Fibroblast of skin of scalp (primary cell): ENCODE data around the gene ZGLP1.
A peak's percentile ranks its signal among the peaks of the same experiment; 100 is the strongest.
"Not testable (repeated sequence)": the region's sequence is repeated elsewhere in the genome, so short reads cannot be mapped to it uniquely, and the experiment has no call there.

Experiments
- DNase-seq: peaks from one replicate; pipeline ENCODE4 v3.0.0-alpha.2; 2013

Gene ZGLP1

GRCh38 chr19:10293637-10294367 is 15.8 kb downstream of the ZGLP1 start:
- no peak for DNase-seq

- DNase-seq: no peak
These were observed 16.6 kb downstream of the ZGLP1 start for GRCh38 chr19:10292789-10293636.

DNA sequence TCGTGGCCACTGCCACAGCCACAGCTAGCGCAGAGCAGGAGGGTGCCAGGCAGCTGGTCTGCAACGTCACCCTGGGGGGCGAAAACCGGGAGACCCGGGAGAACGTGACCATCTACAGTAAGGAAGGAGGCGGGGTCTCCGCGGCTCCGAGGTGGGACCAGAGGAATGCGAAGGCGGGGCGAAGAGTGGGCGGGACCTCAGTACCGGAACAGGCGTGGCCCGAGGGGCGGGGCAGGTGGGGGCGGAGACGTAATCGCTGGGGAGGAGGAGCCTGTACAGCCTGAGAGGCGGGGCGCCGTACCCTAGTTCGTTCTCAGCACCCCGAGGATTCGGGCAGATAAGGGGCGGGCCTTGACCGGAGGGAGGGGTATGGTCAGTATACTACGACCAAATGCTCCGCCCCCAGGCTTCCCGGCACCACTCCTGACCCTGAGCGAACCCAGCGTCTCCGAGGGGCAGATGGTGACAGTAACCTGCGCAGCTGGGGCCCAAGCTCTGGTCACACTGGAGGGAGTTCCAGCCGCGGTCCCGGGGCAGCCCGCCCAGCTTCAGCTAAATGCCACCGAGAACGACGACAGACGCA is 17.3 kb downstream of the ZGLP1 start:
- DNase-seq: peak; percentile 72

- no peak for DNase-seq
These were observed 17.9 kb downstream of the ZGLP1 start for GRCh38 chr19:10291554-10292205.

DNA sequence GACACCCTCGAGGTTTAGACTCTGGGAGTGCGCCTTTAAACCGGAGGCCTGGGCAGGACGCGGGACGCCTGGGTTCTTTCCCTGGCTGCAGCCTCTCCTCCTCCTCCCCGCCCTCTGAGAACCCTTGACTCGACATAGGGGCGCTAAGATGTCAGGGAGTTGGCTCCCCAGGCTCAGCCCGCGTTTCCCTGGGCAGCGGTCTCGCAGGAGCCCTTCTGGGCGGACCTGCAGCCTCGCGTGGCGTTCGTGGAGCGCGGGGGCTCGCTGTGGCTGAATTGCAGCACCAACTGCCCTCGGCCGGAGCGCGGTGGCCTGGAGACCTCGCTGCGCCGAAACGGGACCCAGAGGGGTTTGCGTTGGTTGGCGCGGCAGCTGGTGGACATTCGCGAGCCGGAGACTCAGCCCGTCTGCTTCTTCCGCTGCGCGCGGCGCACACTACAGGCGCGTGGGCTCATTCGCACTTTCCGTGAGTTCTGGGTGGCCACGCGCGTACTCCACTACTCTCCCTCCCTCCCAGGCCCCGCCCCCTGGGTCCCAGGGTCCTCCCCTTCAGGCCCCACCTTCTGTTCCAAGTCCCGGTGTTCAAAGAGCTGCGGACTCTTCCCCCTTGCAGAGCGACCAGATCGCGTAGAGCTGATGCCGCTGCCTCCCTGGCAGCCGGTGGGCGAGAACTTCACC is 18.6 kb downstream of the ZGLP1 start:
- DNase-seq: no peak

GRCh38 chr19:10290357-10290875 is 19.2 kb downstream of the ZGLP1 start:
- DNase-seq: no peak

GRCh38 chr19:10289836-10290356 is 19.7 kb downstream of the ZGLP1 start, which contains the start of gene ICAM5:
ICAM5 (plus strand) TSS chr19:10289952; CDS start chr19:10290044, 92 bp downstream.
- DNase-seq: no peak

DNA sequence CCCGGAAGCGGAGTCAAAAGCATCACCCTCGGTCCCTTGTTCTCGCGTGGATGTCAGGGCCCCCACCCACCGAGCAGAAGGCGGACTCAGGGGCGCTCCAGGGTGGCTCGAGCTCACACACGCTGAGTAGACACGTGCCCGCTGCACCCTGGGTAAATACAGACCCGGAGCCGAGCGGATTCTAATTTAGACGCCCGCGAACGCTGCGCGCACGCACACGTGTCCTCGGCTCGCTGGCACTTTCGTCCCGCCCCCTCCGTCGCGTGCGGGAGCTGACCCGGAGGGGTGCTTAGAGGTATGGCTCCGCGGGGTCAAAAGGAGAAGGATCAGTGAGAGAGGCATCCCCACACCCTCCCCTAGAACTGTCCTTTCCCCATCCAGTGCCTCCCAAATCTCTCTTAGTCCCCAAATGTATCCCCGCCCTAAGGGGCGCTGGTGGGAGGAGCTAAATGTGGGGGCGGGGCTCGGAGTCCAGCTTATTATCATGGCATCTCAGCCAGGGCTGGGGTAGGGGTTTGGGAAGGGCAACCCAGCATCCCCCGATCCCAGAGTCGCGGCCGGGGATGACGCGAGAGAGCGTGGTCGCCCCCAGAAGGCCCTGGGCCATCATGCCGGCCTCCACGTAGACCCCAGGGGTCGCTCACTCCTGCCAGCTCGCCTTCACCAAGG is 20.3 kb downstream of the ZGLP1 start:
- peak; percentile 45 for DNase-seq

DNA sequence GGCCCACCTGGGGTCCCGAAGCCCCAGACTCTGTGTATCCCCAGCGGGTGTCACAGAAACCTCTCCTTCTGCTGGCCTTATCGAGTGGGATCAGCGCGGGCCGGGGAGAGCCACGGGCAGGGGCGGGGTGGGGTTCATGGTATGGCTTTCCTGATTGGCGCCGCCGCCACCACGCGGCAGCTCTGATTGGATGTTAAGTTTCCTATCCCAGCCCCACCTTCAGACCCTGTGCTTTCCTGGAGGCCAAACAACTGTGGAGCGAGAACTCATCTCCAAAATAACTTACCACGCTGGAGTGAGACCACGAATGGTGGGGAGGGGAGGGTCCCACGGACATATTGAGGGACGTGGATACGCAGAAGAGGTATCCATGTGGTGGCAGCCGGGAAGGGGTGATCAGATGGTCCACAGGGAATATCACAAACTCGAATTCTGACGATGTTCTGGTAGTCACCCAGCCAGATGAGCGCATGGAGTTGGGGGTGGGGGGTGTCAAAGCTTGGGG is 20.9 kb downstream of the ZGLP1 start:
- peak; percentile 47 for DNase-seq

DNA sequence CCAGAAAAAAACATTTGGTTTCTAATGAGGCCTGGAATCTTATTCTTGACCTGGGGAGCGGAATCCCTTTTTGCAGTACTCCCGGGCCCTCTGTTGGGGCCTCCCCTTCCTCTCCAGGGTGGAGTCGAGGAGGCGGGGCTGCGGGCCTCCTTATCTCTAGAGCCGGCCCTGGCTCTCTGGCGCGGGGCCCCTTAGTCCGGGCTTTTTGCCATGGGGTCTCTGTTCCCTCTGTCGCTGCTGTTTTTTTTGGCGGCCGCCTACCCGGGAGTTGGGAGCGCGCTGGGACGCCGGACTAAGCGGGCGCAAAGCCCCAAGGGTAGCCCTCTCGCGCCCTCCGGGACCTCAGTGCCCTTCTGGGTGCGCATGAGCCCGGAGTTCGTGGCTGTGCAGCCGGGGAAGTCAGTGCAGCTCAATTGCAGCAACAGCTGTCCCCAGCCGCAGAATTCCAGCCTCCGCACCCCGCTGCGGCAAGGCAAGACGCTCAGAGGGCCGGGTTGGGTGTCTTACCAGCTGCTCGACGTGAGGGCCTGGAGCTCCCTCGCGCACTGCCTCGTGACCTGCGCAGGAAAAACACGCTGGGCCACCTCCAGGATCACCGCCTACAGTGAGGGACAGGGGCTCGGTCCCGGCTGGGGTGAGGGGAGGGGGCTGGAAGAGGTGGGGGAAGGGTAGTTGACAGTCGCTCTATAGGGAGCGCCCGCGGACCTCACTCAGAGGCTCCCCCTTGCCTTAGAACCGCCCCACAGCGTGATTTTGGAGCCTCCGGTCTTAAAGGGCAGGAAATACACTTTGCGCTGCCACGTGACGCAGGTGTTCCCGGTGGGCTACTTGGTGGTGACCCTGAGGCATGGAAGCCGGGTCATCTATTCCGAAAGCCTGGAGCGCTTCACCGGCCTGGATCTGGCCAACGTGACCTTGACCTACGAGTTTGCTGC is 22.5 kb downstream of the ZGLP1 start, which contains the start of gene ICAM4:
Gene ICAM4, plus strand, starts transcription at position 153 of the 935 bp plus-strand sequence. Its CDS starts 58 bp downstream, at position 211.
- no peak for DNase-seq

- DNase-seq: no peak
These were observed 24.2 kb downstream of the ZGLP1 start for GRCh38 chr19:10285393-10285792.

GRCh38 chr19:10284960-10285278 is 24.7 kb downstream of the ZGLP1 start:
- no peak for DNase-seq

DNA sequence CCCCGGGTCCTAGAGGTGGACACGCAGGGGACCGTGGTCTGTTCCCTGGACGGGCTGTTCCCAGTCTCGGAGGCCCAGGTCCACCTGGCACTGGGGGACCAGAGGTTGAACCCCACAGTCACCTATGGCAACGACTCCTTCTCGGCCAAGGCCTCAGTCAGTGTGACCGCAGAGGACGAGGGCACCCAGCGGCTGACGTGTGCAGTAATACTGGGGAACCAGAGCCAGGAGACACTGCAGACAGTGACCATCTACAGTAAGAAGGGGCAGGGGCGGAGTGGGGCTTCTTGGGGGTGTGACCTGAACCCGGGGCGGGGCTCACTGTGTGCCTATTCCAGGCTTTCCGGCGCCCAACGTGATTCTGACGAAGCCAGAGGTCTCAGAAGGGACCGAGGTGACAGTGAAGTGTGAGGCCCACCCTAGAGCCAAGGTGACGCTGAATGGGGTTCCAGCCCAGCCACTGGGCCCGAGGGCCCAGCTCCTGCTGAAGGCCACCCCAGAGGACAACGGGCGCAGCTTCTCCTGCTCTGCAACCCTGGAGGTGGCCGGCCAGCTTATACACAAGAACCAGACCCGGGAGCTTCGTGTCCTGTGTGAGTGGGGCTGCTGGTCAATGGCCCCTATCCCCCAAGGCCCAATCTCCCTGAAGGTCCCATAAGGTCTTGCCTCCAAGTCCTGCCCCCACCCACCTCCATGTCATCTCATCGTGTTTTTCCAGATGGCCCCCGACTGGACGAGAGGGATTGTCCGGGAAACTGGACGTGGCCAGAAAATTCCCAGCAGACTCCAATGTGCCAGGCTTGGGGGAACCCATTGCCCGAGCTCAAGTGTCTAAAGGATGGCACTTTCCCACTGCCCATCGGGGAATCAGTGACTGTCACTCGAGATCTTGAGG is 25.3 kb downstream of the ZGLP1 start:
- DNase-seq: no peak

DNA sequence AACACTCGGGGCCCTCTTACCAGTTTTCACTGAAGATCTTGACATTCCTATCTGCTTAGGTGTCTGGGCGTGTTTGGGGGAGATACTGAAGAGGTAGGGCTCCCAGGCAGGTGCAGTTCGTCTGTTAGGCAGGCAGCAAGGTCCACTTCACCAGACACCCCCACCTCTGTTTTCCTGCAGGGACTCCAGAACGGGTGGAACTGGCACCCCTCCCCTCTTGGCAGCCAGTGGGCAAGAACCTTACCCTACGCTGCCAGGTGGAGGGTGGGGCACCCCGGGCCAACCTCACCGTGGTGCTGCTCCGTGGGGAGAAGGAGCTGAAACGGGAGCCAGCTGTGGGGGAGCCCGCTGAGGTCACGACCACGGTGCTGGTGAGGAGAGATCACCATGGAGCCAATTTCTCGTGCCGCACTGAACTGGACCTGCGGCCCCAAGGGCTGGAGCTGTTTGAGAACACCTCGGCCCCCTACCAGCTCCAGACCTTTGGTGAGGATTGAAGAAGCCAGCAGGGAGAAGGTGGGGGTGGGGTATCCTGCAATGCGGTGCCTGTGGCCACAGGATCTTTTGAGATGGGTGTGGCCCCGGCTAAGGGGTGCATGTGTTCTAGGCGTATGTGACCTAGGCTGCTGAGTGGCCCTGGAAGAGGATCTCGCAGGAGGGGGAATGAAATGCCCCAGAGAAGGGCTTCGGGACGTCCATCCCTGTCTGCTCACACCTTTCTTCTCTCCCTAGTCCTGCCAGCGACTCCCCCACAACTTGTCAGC is 26.1 kb downstream of the ZGLP1 start:
- DNase-seq: no peak

DNA sequence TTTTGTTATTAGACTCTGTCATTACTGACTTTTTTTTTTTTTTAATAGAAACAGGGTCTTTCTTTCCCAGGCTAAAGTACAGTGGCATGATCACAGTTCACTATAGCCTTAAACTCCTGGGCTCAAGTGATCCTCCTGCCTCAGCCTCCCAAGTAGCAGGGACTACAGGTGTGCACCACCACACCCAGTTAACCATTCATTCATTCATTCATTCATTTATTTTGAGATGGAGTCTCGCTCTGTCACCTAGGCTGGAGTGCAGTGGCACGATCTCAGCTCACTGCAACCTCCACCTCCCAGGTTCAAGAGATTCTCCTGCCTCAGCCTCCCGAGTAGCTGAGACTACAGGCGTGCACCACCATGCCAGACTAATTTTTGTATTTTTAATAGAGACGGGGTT is 27.6 kb downstream of the ZGLP1 start:
- not testable (repeated sequence) for DNase-seq

- no peak for DNase-seq
These were observed 29.7 kb downstream of the ZGLP1 start for GRCh38 chr19:10279737-10280442.

- DNase-seq: no peak
These were observed 30.7 kb downstream of the ZGLP1 start for GRCh38 chr19:10278935-10279334.
